NCI-H2227 (cell line): ENCODE data around the gene SAMD4A.
"Not testable (repeated sequence)": the region's sequence is repeated elsewhere in the genome, so short reads cannot be mapped to it uniquely, and the experiment has no call there.

Experiments used
- DNase-seq: peaks from one replicate; lab custom pipeline; 2025; ENCODE audit not compliant: unreplicated experiment; lab: John Stamatoyannopoulos, UW

SAMD4A gene

DNA sequence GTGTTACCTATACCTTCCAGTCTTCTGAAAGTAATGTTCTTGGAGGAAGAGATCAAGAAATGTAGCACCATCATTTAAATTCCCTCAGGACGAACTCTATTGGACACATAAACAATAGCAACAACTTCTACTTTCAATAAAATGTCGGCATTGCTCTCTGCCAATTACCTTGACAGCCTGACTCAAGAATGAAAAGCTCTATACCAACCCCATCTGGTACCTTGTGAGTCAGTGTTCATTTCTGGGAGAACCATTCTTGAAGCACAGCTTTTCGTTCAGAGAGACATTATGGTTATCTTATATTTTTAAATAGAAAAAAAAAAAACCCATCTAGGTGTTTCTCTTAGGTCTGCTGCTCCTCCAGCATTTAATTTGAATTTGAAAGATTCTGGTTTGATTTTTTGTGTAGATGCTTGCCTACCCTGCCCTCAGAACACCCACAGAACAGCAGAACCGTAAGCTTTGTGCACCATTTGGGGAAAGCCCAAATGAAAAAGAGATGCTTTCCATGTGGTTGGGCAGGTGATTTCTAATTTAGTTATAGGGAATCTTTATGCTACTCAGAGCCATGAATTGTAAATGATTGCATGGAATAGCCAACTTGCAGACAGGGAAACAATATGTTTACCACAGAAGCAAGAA is 156.0 kb downstream of the SAMD4A start:
- peak; percentile 58 for DNase-seq

DNA sequence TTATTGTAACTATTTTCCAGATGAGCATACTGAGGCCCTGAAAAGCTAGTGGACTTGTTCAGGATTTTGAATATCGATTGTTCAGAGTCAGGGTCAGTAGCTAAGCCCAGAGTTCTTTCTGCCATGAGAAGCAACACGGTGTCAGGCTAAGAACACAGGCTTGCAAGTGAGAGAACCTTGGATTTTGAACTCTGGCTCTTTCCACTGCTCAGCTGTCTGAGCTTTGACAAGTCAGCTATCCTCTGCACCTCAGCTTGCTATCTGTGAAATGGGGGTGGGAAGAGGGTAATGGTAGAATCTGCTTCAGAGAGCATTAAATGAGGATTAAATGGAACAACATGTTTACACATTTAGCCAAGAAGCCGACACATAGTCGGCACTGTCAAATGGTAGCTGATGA is 157.2 kb downstream of the SAMD4A start:
- no peak for DNase-seq

DNA sequence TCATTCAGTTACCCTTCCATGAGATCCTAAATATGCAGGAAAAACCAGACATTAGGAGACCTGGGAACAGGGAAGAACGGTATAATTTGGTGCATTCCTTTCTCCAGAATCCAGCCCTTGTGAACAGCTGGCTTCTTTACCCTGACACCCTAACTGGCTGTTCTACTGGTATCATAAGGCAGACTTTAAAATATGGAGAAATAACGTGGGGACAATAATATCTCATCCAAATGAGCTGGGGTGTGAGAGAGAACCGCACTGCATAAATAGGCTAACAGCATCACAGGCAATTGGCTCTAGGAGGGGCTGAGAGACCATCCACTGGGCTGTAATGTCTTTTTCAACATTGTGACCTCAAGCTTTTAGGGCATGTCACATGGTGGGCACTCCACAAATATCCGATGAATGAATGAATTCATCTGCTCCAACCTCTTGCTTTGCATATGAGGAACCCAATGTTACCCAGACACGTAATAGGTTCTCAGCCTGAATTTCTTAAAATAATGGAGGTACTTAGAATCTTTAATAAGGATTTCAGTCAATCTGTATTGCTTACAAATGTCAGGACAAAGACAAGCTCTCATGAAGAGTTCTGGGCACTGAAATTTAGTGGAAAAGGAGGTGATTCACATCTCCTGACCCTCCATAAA is 157.9 kb downstream of the SAMD4A start:
- no peak for DNase-seq

DNA sequence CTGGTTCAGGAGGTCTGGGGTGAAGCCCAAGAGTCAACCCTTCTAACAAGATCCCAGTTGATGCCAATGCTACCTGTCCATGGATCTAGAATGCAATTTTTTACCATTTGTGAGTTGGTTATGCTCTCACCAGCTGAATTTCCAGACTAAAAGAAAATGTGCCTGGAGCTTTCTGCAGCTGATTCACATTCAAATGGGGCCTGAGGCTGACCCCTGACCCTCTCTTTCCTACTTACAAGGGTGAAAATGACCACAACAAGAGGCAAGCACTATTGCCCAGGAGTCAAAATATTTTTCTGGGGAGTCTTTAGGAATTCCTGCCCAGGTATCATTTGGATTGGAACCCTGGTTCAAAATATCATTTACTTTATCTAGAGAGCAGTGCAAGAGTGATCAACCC is 159.1 kb downstream of the SAMD4A start:
- DNase-seq: no peak

DNA sequence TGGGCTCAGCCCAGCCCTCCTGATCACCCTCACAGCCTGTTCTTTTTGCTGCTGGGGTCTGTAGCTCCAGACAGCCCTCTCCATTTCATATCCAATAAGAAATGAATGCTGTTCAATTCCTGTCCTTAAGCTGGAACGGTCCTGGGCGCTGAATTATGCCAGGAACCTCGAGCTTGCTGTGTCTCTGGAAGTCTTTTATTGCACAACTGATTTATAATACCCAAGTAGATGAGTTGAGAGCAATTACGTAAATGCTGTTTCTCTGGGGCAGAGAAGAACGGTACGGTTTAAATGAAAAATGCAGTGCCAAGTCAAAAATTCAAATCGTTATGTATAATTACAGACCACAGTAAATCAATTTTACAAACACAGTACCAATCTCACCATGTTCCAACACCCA is 161.0 kb downstream of the SAMD4A start:
- no peak for DNase-seq

DNA sequence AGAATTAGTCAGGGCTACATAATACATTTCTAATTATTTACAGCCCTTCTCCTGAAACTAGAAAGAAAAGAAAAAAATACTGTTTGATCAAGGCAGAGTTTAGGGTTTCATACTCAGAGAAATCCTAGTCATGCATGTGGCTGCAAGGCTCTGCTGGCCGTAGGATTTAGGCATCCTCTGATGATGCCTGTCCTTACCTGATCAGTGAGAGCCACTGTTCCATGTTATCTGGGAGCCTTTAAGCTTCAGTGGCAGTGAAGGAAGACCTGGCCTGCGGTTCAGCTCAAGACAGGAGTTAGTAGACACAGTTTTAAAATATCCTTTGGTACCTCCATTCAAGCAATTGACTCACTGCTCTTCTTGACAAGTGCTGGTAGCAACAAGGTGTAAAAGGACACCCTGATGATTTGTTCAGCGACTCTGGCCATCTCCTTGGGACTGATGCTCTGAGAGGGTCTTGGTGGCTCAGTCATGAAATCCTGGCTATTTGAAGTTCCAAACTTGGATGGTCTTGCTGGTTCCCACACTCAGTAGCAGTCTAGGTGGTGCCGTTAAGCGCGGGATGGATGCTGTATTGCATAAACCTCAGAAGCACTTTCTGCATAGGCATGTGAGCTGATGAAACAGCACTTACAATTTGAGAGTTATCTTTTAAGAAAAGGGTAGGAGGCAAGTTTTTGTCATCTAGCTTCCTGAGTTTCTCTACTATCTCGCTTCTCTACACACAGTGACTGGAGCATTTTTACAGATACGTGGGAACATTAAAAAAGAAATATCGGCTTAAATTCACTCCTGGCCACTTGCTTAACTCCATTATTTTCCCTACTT is 162.0 kb downstream of the SAMD4A start:
- DNase-seq: no peak

DNA sequence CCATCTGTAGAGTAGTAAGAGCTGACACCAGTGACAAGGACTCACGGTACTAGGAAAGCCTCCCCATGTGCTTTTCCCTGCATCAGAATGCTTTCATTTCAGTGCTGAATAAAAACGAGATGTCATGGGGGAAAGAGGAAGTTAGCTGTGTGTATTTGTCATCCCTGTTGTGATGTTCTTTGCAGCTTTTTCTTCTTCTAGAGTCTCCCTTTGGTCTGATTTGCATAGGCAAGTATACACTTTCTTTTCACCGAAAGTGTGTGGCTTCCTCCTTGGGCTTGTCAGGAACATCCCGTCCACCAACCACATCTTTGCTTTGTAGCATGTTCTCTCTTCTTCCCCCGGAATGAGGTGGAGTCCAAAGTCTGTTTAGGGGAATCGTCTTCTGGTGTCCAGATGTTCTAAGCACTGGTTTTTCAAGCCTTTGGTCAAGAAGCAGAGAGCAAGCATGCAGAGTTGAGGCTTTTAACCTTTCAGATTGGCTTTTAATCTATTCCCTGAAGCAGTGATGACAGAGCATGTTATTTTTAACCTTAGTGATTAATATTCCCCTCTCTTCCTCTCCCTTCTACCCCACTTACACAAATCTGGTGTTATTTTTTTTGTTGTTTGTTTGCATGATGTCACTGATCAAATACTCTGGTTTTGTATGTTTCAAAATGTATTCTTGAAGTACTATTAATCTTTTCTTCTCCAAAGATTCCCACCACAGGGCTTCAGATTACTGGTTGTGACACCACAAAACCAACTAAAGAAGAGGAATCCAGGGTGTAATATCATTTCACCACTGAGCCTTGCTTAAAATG is 163.4 kb downstream of the SAMD4A start:
- DNase-seq: no peak

DNA sequence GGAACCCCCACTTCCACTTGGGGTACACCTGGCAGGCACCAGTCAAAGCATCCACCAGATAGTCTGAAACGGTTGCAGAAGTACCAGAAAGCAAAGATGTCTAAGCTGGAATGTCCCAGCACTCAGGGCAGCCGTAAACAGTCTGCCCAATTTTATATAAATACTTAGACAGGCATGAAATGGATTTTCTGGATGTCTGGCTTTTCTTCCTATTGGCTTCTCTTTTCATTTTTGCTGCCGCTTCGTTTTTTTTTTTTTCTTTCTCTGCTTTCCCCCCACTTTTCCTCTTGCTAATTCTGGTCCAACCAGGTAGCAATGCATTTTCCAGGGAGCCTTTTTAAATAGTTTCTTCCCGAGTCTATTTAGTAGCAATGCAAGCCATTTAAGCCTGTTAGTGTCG is 168.0 kb downstream of the SAMD4A start:
- no peak for DNase-seq

DNA sequence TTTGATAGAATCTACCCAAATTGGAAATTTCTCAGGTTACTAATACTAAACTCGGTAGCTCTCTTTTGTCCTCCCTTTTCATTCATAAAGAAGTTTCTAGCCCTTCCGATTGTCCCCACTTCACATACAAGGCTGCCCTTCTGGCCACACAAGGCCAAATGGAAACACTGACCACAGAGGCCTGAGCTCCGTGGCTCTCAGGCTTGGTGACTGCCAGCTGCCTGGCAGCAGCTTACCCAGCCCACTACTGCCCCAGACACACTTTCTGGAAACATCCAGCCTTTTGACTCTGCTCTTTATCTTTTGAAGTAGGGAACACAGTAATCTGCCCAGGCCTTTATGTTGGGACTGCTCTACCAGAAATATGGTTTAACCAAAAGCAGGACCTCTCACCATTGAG is 168.5 kb downstream of the SAMD4A start:
- no peak for DNase-seq

DNA sequence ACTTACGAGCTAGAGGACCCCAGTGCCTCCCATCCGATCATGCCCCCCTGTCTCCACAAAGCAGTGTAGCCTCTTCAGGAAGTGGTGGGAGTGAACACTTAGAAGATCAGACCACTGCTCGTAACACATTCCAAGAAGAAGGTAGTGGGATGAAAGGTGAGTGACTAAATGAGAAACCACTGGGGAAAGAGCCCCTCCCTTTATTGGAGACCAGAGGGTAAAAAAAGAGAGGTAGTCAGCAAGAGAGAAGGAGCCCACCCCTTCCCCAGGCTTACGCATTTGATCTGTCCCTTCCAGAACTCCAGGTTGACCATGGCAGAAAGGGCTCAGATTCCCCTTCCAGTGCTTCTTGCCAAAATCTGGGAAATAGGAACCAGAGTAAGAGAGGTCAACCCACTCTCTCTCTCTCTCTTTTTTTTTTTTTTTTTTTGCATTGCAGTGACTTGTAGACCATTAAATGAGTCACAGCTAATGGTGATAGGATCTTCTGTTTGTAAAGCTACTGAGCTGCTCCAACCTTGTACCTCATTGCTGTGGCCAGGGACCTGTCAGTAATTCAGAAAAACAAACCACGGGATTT is 170.3 kb downstream of the SAMD4A start:
- DNase-seq: no peak

DNA sequence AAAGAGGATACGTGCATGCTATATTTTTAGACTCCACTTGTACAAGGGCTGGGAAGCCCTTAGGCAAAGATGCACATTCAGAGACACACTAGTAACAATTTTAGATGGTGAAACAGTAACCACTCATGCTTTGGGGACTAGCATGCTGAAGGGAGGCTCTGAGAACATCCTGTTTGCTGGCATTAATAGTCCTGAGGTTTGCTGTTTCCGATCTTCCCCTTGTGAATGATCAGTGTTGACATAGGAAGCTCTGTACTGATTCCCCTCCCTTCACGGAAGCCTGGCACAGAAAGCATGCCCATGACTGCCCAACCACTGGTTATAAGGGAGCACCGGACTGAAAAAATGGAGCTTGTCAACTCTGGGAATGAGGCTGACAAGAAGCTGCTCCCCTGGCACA is 171.1 kb downstream of the SAMD4A start:
- no peak for DNase-seq

DNA sequence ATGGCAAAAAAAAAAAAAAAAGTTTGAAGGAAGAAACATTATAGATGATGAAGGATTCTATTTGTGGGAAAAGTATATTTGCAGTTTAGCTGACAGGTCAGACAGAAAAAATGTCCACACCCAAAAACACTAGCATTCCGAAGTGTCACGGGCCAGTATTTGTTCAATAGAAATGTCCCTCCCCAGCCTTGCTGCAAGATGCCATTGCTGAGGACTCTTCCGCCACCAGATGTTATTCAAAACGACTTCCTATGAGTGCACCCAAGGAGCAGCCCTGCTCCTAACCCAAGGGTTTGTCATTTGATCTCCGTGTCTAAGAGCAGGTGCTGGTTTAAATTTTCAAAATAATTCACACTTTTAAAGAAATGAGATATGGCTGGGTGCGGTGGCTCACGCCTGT is 172.6 kb downstream of the SAMD4A start:
- DNase-seq: no peak

DNA sequence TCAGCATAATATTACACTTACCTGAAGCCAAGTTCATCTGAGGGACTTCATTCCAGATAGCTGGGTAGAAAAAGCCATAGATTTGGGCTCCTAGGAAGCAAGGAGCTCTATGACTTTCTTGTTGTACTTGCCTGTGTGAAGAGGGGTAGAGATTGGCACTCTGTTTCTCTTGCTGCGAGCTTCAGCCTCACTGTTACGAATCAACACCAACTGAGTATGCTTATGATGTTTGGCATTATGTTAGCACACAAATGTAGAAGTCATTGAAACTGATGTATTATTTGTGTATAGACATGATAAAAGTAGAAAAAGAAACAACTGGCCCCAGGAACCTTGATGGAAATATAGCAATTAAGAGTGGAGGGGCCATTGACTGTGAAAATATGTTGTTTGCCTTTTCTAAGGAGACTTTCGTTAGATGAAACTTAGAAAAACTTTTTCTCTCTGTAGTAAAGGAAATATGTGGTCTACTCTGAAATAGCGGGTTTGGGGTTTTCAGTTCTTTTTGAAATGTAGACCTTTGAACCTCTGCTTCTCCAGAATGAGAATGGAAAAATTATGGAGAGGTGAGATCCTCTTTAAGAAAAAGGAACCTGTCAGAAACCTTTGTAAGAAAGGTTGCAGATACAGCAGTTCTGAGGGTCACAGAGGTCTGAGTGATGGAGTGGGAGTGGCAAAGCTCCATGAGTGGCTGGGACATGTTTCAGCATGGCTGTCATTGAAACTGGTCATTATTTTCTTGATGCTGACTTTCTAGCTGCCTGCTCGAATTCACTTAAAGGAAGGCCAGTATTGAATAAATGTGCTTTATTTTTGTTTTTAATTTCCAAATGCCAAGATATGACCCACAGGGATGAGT is 175.8 kb downstream of the SAMD4A start:
- DNase-seq: no peak

DNA sequence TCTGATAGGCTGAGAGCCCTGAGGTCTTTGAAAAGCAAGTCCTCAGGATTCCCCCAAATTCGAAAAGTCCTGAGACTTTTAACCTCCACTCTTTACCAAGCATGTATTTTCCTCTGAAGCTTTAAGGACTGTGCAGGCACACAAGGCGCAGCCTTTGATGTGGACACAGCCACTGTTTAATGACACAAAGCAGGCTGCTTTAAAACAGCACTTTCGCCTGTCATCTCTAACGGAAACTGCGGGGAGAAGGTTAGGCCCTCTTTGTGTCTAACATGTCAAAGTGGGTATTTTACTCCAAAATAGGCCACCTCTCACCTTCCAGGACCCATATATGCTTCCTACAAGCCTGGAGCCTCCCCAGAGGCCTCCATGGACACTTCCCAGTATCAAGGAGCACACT is 176.5 kb downstream of the SAMD4A start:
- DNase-seq: no peak

DNA sequence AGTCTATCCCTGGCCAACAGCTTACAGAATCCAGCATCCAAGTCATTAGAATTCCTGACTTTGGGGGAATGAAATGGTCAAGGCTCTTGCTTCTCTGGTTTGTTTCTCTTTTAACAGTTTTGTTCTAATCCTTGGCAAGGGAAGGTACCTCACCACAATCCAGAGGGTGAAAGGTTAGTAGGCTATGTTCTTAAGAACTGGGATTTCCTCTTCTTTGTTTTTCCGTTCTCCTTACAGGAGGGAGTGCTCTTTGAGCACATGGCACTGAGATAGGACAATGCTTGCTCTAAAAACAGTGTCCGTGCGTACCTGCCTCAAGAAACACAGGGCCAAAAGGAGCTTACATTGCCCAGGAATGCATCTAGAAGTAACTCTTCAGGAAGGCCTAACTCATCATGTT is 179.1 kb downstream of the SAMD4A start:
- no peak for DNase-seq

DNA sequence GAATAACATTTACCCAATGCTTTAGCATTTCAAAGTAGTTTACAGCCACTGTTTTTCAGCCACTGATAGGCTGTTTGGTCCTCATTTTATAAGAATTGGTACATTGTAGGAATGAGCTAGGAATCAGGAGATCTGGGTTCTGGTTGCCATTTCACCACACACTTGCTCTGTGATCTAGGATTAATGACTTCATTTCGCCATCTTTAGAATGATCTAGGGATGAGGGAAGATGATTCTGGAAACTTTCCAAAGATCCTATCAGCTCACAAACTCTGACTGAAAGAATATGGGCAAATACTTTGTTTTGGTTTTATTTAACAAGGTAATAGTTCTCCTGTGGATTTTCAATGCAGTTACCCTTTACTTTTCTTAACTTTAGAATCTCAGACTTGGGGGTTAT is 180.7 kb downstream of the SAMD4A start:
- no peak for DNase-seq

DNA sequence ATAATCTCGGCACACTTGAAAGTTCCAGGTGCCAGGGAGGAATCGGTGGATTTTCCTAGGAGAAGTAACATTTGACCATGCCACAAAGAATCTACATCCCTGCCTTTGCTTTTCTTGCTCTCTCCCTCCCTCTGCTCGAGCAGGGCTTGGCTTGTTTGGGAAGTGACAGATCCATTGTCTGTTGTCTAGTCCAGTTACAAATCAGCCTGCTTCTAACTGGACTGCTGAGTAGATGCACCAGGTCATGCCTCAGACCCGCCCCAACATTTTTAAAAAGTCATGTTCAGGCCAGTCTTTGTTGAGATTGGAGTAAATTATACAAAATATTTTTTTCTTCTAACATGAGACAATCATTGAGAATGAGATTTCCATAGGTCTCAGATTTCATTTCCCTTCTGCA is 182.3 kb downstream of the SAMD4A start:
- DNase-seq: no peak

DNA sequence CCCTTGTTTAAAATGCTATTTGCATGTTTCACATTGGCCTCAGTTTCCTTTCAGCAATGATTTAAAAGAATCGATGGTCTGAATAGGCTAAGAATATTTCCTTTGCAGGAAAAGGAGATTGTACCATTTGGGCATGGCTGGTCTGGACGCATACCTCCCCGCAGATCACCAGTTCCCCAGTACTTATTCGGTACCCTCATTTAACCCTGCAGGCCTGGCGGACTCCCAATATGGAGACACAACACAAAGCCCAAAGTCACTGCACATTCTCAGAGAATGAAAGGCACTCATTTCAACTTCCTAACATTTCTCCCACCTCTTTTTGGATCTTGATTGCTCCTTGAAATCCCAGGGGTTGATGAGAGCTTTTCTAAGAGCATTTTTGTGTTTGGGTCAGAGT is 182.8 kb downstream of the SAMD4A start:
- DNase-seq: peak; percentile 6

DNA sequence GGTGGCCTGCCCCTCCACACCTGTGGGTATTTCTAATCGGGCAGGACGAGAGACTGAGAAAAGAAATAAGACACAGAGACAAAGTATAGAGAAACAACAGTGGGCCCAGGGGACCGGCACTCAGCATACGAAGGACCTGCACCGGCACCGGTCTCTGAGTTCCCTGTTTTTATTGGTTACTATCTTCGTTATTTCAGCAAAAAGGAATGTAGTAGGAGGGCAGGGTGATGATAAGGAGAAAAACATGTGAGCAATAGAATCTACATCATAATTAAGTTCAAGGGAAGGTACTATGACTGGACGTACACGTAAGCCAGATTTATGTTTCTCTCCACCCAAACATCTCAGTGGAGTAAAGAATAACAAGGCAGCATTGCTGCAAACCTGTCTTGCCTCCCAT is 185.7 kb downstream of the SAMD4A start:
- DNase-seq: not testable (repeated sequence)

DNA sequence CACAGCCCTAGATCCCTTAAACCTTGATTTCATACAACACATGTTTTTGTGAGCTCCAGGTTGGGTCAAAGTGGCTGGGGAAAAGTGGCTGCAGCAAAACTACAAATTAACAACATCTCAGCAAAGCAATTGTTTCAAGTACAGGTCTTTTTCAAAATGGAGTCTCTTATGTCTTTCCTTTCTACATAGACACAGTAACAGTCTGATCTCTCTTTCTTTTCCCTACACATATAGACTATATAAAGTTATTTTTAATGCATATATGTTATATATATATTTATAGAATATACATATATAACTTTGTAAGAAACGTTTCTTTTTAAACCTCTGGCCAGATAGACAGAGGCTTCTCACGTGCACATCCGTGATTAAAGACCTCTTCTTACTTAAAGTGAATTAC is 186.5 kb downstream of the SAMD4A start:
- DNase-seq: not testable (repeated sequence)
